Measurements from ENCODE around the gene MINDY4.

GRCh38 chr7:30805931-30806330 is 34.7 kb downstream of the MINDY4 start:
- TF ChIP-seq EZH2 (IDR thresholded peaks at IDR 0.05; ENCODE audit: borderline replicate concordance, low read length) (no peak), CTCF (conservative IDR thresholded peaks at IDR 0.05 in 1 of 2, IDR thresholded peaks at IDR 0.05 in 1 of 2; ENCODE audit: extremely low read depth in 1 of 2, insufficient read depth in 1 of 2, low read depth in 1 of 2, low read length in 2 of 2) (no peak)
